TTC549 (cell line): ENCODE results near the gene CNPY3.
"Not testable (repeated sequence)": the region's sequence is repeated elsewhere in the genome, so short reads cannot be mapped to it uniquely, and the experiment has no call there.

Experiments used
- FAIRE-seq: peaks from 2 replicates; lab custom pipeline; 2012; peaks lifted over from hg19 to GRCh38; lab: Jason Lieb, UNC

The CNPY3 gene

DNA sequence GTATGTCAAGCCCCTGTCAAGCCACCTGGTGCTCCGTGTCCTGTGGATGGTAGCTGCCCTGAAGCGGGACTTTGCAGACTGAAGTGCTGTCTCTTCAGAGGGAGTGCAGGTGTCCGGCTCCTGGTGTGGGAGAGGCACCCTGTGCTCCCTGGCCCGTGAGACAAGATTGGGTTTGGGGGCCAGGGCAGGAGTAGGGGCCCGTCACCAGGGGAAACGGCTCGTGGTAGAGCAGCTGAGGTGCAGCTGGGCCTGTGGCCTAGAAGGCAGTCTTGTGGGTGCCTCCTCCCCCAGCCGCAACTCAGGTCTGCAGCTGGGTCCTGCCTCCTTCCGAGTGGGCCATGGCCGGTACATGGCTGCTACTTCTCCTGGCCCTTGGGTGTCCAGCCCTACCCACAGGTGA, 13.5 kb upstream of the CNPY3 start, which contains the start of gene PTCRA:
TSS of gene PTCRA (plus strand) at position 322 of the 400 bp plus-strand sequence. CDS start at position 339, 17 bp downstream.
- FAIRE-seq, result no peak

GRCh38 chr6:42916288-42916687, 13.0 kb upstream of the CNPY3 start:
- FAIRE-seq, result no peak

- FAIRE-seq, result no peak
Measured at GRCh38 chr6:42921801-42922200, 7.5 kb upstream of the CNPY3 start.

DNA sequence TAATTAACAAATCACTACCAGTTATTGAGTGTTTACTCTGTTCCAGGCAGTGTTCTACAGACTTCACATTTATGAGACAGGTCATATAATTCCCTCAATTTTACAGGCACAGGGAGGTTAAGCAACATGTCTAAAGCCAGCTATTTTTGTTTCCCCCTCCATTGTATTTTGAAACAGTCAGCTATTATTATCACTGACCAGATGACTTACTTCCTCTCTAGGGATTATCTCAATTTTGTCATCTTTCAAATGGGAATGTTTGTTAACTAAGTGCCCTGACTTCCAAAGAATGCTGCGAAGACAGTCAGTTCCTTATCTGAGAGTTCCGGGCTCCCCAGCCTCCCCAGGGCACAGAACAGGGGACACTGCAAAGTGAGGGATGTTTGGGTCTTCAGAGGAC, 5.6 kb upstream of the CNPY3 start:
- FAIRE-seq, result no peak

- no peak for FAIRE-seq
Measured at GRCh38 chr6:42925248-42925857, 3.9 kb upstream of the CNPY3 start.

DNA sequence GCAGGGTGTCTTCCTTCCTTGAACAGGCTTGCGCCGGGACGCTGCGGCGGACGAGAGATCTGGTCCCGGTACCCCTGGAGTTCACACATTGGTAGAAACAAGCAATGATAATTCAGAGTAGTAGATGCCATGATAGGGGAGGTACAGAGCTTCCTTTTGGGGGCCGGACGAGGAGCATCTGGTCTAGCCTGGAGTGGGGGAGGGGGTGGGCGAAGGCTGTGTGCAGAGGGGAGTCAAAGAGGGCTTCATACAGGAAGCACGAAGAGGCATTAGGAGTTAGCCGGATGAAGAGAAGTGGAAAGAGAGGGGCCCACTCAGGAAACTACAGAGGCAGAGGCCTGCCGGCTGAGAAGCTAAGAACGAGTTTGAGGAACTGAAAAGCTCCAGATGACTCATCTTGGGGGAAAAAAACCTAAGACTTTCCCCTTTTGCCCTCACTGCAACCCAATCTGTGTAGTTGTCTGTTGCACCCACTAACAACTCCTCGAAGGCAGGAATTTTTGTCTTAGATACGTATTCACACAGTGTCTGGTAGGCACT, 611 bp downstream of the CNPY3 start:
- FAIRE-seq, result no peak

DNA sequence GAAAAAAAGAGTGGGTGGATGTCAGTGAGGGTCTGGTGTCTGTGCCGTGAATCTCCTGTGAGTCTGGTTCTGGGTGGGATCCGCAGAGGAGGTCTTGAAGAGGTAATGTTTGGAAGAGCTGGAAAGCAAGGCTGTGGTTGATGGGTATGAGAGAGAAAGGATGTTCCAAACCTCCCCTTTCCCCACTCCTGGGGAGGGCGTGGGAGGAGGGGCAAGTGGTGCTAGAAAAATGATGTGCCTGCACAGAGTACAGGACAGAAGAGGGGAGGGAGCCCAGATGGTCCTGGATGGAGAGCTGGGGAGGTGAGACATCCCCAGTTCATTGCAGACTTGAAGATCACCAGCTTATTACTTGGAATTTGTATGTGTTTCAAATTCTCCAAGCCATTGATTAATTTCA, 3.1 kb downstream of the CNPY3 start:
- no peak for FAIRE-seq

GRCh38 chr6:42933205-42933604, 3.9 kb downstream of the CNPY3 start:
- FAIRE-seq, result no peak

DNA sequence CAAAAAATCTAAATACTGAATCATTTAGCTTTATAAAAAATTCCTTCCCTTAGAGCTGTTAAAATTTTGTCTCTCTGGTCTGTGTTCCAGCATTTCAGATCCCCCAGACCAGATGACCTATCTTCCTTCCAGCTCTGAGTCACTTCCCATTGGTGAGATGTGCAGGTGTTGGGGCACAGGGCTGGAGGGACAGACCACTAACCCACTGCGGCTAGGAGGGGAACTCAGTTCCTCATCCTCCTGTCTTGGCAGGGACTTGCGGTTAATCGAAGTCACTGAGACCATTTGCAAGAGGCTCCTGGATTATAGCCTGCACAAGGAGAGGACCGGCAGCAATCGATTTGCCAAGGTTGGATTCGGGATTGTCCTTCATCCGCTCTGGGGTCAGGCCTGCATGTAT, 6.0 kb downstream of the CNPY3 start:
- no peak for FAIRE-seq

- FAIRE-seq, result no peak
Measured at GRCh38 chr6:42936398-42936797, 7.1 kb downstream of the CNPY3 start.

GRCh38 chr6:42937548-42938427, 8.5 kb downstream of the CNPY3 start:
- no peak for FAIRE-seq

- FAIRE-seq, result no peak
Measured at GRCh38 chr6:42938428-42938796, 9.1 kb downstream of the CNPY3 start.

- FAIRE-seq, result no peak
Measured at GRCh38 chr6:42938987-42939809, 9.9 kb downstream of the CNPY3 start.

GRCh38 chr6:42939810-42940167, 10.5 kb downstream of the CNPY3 start:
- no peak for FAIRE-seq

DNA sequence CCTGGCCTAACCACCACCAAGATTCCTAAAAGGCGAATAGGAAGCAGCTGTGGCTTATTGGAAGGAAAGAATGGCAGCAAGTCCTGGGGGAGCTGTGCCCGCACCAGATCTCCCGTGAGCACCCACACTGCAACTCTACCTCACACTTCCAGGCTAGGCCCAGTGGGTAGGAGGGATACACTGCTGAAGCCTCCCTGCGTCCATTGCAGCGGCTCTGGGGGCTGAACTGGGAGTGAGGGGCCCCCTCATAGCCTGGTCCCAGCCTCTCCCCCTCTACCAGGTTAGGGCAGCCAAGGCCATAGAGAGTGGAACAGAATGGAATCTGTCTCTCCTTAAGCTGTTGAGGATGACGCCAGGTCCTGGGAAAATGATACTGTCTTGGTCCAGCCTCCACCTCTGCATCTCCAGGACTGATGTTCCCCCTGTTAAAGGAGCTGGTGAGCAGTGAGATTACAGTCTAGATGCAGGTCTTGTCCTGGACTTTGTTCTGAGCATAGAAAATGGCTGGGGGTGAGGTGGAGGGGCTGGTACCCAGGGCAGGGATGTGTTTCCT, 11.3 kb downstream of the CNPY3 start:
- no peak for FAIRE-seq

GRCh38 chr6:42941356-42941755, 12.1 kb downstream of the CNPY3 start:
- FAIRE-seq, result not testable (repeated sequence)

DNA sequence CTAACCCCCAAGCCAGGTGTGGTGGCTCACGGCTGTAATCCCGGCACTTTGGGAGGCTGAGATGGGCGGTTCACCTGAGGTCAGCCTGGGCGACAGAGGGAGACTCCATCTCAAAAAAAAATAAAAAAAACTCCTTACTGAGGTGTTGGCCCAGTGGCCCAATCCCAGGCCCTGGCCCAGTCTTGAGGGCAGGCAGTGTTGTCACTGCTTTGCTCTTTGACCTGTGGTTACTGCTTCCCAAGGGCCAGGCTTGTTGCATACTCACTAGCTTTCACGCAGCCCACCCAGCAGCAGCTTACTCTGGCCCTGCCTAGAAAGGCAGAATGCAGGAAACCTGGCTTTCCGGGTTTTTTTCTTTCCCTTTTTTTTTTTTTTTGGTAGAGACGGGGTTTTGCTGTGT, 13.2 kb downstream of the CNPY3 start:
- no peak for FAIRE-seq

- FAIRE-seq, result no peak
Measured at GRCh38 chr6:42947950-42948349, 18.7 kb downstream of the CNPY3 start.

DNA sequence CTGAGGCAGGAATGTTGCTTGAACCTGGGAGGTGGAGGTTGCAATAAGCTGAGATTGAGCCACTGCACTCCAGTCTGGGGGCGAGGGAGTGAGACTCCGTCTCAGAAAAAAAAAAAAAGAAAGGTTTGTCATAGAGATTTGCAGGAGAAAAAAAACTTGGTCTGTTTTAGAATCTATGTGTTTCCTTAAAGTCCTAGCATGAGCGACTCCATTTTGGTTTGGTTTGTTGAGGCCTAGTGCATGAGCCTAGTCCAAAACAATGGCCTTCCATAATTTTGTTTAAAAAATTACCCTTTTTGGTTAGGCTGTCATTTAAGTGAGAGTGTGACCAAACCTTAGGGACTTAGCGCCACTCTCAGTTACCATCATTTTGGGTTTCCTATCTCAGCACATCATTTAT, 23.1 kb downstream of the CNPY3 start:
- FAIRE-seq, result no peak

DNA sequence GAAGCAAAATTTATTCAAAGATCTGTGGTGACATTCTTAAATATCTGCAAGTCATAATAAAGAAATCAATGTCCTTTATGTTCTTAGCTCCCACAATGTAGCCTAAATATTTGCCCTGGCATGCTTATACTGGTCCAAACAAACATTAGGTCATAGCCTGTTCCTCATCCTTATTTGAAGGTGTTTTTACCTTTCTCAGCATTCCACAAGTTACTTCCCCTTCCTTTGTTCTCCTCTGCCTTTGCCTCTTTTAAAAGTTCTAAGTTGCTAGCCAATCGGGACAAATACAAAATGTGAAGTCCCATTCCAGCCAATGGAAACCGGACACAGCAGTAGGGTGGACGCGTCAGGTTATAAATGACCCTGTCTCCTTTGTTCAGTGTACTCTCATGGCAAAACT, 25.1 kb downstream of the CNPY3 start:
- FAIRE-seq, result not testable (repeated sequence)

GRCh38 chr6:42958125-42958524, 28.8 kb downstream of the CNPY3 start:
- FAIRE-seq, result no peak

- FAIRE-seq, result no peak
Measured at GRCh38 chr6:42959917-42960242, 30.6 kb downstream of the CNPY3 start.
